ENCODE results near the gene EREG. TPM values are rescaled to one million over a fixed set of nuclear protein-coding genes. Genes with fewer than 3 reads are reported as not detected.
"Not testable (repeated sequence)": the region's sequence is repeated elsewhere in the genome, so short reads cannot be mapped to it uniquely, and the experiment has no call there.

EREG gene
- total RNA-seq, 1 experiment from 2014 or later, result 498 TPM

- H3K4me3 ChIP-seq (replicated peaks in 1 of 2; ENCODE audit: low read depth in 1 of 2, low read length in 2 of 2), result no peak overlapping the region
- no TSS peak for BruUV-seq (replicated peaks)
- no peaks in the 10 kb centered on the region for H4K20me1 ChIP-seq (ENCODE audit: insufficient read depth)
- H3K79me2 ChIP-seq (ENCODE audit: insufficient read depth, low read length), result no peaks in the 10 kb centered on the region
- H3K9ac ChIP-seq (ENCODE audit: low read length), result no peak overlapping the region
- intact Hi-C loops (cut with micrococcal nuclease), result no loop called here
- H2AFZ ChIP-seq (ENCODE audit: low read depth, low read length, poor library complexity, severe bottlenecking), result no peak overlapping the region
- POLR2A ChIA-PET, result no interaction called here
- no peaks in the 10 kb centered on the region for H3K4me1 ChIP-seq (ENCODE audit: control insufficient read depth in 1 of 2, insufficient read depth in 2 of 2, low read length in 2 of 2)
- H3K4me2 ChIP-seq (ENCODE audit: low read length), result no peak overlapping the region
- H3K27ac ChIP-seq (ENCODE audit: low read depth, low read length), result no peak overlapping the region
- RAD21 ChIA-PET (ENCODE audit: low non-redundant PET in 1 of 2, low total read pairs in 2 of 2, uncharacterized antibody in 2 of 2, unreplicated experiment in 2 of 2), result no interaction called here
- H3K9me2 ChIP-seq (ENCODE audit: insufficient read depth), result no peaks in the 10 kb centered on the region
- ATAC-seq, result no peak
- no peak for TF ChIP-seq SIN3A (IDR thresholded peaks at IDR 0.05; ENCODE audit: low read depth)
- no peak for TF ChIP-seq MAX (IDR thresholded peaks at IDR 0.05)
- peaks cover 0 to 6% of the 10 kb centered on the region in 2 experiments; a peak in 2 of 4 replicates for H3K9me3 ChIP-seq (ENCODE audit: control insufficient read depth in 1 of 2, insufficient read depth in 1 of 2, low read depth in 1 of 2, low read length in 2 of 2)
- no peak for DNase-seq (ENCODE audit: low read depth, low spot score)
- H3K36me3 ChIP-seq (ENCODE audit: control insufficient read depth in 1 of 2, insufficient read depth in 2 of 2, low read length in 2 of 2), result no peaks in the 10 kb centered on the region
- CTCF ChIA-PET, result no interaction called here
- no peaks in the 10 kb centered on the region for H3K27me3 ChIP-seq (ENCODE audit: insufficient read depth, low read length)
Observed at GRCh38 chr4:74339501-74339900, 25.4 kb upstream of the EREG start.

GRCh38 chr4:74340421-74340820 is 24.5 kb upstream of the EREG start:
- POLR2A ChIA-PET; DNase-seq (ENCODE audit: low read depth, low spot score); H3K9ac ChIP-seq (ENCODE audit: low read length); H2AFZ ChIP-seq (ENCODE audit: low read depth, low read length, poor library complexity, severe bottlenecking); H4K20me1 ChIP-seq (ENCODE audit: insufficient read depth); H3K9me3 ChIP-seq (ENCODE audit: control insufficient read depth in 1 of 2, insufficient read depth in 1 of 2, low read depth in 1 of 2, low read length in 2 of 2); CTCF ChIA-PET; H3K79me2 ChIP-seq (ENCODE audit: insufficient read depth, low read length); ATAC-seq; intact Hi-C loops (cut with micrococcal nuclease); RAD21 ChIA-PET (ENCODE audit: low non-redundant PET in 1 of 2, low total read pairs in 2 of 2, uncharacterized antibody in 2 of 2, unreplicated experiment in 2 of 2); H3K4me1 ChIP-seq (ENCODE audit: control insufficient read depth in 1 of 2, insufficient read depth in 2 of 2, low read length in 2 of 2); H3K4me3 ChIP-seq (replicated peaks in 1 of 2; ENCODE audit: low read depth in 1 of 2, low read length in 2 of 2); BruUV-seq (replicated peaks); H3K27me3 ChIP-seq (ENCODE audit: insufficient read depth, low read length); H3K27ac ChIP-seq (ENCODE audit: low read depth, low read length); H3K4me2 ChIP-seq (ENCODE audit: low read length); H3K9me2 ChIP-seq (ENCODE audit: insufficient read depth); H3K36me3 ChIP-seq (ENCODE audit: control insufficient read depth in 1 of 2, insufficient read depth in 2 of 2, low read length in 2 of 2): not testable (repeated sequence)

- Histone ChIP-seq H3K9ac (ENCODE audit: low read length) (no peak overlapping the region), H3K79me2 (ENCODE audit: insufficient read depth, low read length) (no peaks in the 10 kb centered on the region), H3K9me3 (ENCODE audit: control insufficient read depth in 1 of 2, insufficient read depth in 1 of 2, low read depth in 1 of 2, low read length in 2 of 2) (peaks cover 0 to 6% of the 10 kb centered on the region in 2 experiments; a peak in 2 of 4 replicates), H2AFZ (ENCODE audit: low read depth, low read length, poor library complexity, severe bottlenecking) (no peak overlapping the region), H3K27me3 (ENCODE audit: insufficient read depth, low read length) (no peaks in the 10 kb centered on the region), H3K4me1 (ENCODE audit: control insufficient read depth in 1 of 2, insufficient read depth in 2 of 2, low read length in 2 of 2) (no peaks in the 10 kb centered on the region), H3K27ac (ENCODE audit: low read depth, low read length) (no peak overlapping the region), H3K4me2 (ENCODE audit: low read length) (no peak overlapping the region), H3K36me3 (ENCODE audit: control insufficient read depth in 1 of 2, insufficient read depth in 2 of 2, low read length in 2 of 2) (no peaks in the 10 kb centered on the region), H3K4me3 (replicated peaks in 1 of 2; ENCODE audit: low read depth in 1 of 2, low read length in 2 of 2) (no peak overlapping the region), H3K9me2 (ENCODE audit: insufficient read depth) (no peaks in the 10 kb centered on the region), H4K20me1 (ENCODE audit: insufficient read depth) (no peaks in the 10 kb centered on the region)
- no TSS peak for BruUV-seq (replicated peaks)
- DNase-seq (ENCODE audit: low read depth, low spot score) (no peak), ATAC-seq (no peak)
- POLR2A ChIA-PET, result no interaction called here
- RAD21 ChIA-PET (ENCODE audit: low non-redundant PET in 1 of 2, low total read pairs in 2 of 2, uncharacterized antibody in 2 of 2, unreplicated experiment in 2 of 2), result no interaction called here
- intact Hi-C loops (cut with micrococcal nuclease), result no loop called here
- CTCF ChIA-PET, result no interaction called here
- no peak for TF ChIP-seq EZH2 (IDR thresholded peaks at IDR 0.05)
- TF ChIP-seq EZH2phosphoT487 (IDR thresholded peaks at IDR 0.05; ENCODE audit: borderline replicate concordance), result no peak
- TF ChIP-seq ZBTB33 (IDR thresholded peaks at IDR 0.05; ENCODE audit: extremely low read depth, insufficient replicate concordance, low read length), result no peak
- TF ChIP-seq EGR1 (IDR thresholded peaks at IDR 0.05; ENCODE audit: low read depth), result no peak
- TF ChIP-seq RAD21 (IDR thresholded peaks at IDR 0.05; ENCODE audit: low read depth), result no peak
- TF ChIP-seq POLR2A (IDR thresholded peaks at IDR 0.05; ENCODE audit: borderline replicate concordance, extremely low read depth, insufficient read depth, insufficient read length), result no peak
- no peak for TF ChIP-seq JUND (IDR thresholded peaks at IDR 0.05)
- no peak for TF ChIP-seq POLR2AphosphoS5 (IDR thresholded peaks at IDR 0.05; ENCODE audit: low read depth, low read length)
- no peak for TF ChIP-seq SP1 (IDR thresholded peaks at IDR 0.05; ENCODE audit: low read depth)
- no peak for TF ChIP-seq ZFX (IDR thresholded peaks at IDR 0.05)
- TF ChIP-seq CBX3 (IDR thresholded peaks at IDR 0.05; ENCODE audit: low read depth), result no peak
- TF ChIP-seq ATF3 (IDR thresholded peaks at IDR 0.05), result no peak
- no peak for TF ChIP-seq YY1 (IDR thresholded peaks at IDR 0.05; ENCODE audit: extremely low read depth, insufficient replicate concordance, low read depth, low read length)
- TF ChIP-seq SRF (IDR thresholded peaks at IDR 0.05; ENCODE audit: low read depth), result no peak
Observed at GRCh38 chr4:74344031-74344430, 20.9 kb upstream of the EREG start.

All from HCT116 (cell line).